GM23338 (cell line): ENCODE results near the gene KCNMA1. TPM values are rescaled to one million over a fixed set of nuclear protein-coding genes. Genes with fewer than 3 reads are reported as not detected.

ENCODE experiments used
- ATAC-seq: fragments of 200-7000 bp; cut with Tn5 transposase; 3 replicates; pipeline ENCODE4 v1.9.1; 2020
- DNase-seq: peaks from one replicate; pipeline ENCODE4 v3.0.0-alpha.2; 2015; ENCODE audit warnings: low spot score
- H2AFZ ChIP-seq: fragments of 200-600 bp; sonication (generic); 2 replicates; pipeline ENCODE4 v1.8.0; 2016; ENCODE audit warnings: antibody characterized with exemption, mild to moderate bottlenecking, moderate library complexity
- H3F3A ChIP-seq: fragments of 200-600 bp; sonication (generic); replicated peaks from 2 replicates; pipeline ENCODE4 v1.8.0; 2017; ENCODE audit warnings: antibody characterized with exemption, mixed run types, low read depth
- H3K27ac ChIP-seq: fragments of 200-600 bp; sonication (generic); 2 replicates; pipeline ENCODE4 v1.6.1; 2016; ENCODE audit warnings: low read depth
- H3K27me3 ChIP-seq: fragments of 200-600 bp; sonication (generic); 2 replicates; pipeline ENCODE4 v1.8.0; 2016; ENCODE audit warnings: mild to moderate bottlenecking, mixed run types, moderate library complexity; ENCODE audit not compliant: insufficient read depth
- H3K36me3 ChIP-seq: fragments of 200-600 bp; sonication (generic); 2 replicates; pipeline ENCODE4 v1.8.0; 2016; ENCODE audit warnings: mild to moderate bottlenecking; ENCODE audit not compliant: insufficient read depth
- H3K4me1 ChIP-seq: fragments of 200-600 bp; sonication (generic); 2 replicates; pipeline ENCODE4 v1.8.0; 2016; ENCODE audit warnings: mild to moderate bottlenecking, moderate library complexity; ENCODE audit not compliant: insufficient read depth
- H3K4me2 ChIP-seq: fragments of 200-600 bp; sonication (generic); 2 replicates; pipeline ENCODE4 v1.7.1; 2017; ENCODE audit warnings: mixed run types
- H3K4me3 ChIP-seq: fragments of 200-600 bp; sonication (generic); 2 replicates; pipeline ENCODE4 v1.6.1; 2016; ENCODE audit warnings: mixed run types
- H3K79me2 ChIP-seq: fragments of 200-600 bp; sonication (generic); replicated peaks from 2 replicates; pipeline ENCODE4 v1.8.0; 2017; ENCODE audit warnings: mild to moderate bottlenecking; ENCODE audit not compliant: insufficient read depth
- H3K9me2 ChIP-seq: fragments of 200-600 bp; sonication (generic); 2 replicates; pipeline ENCODE4 v1.8.0; 2017; ENCODE audit not compliant: insufficient read depth
- H4K20me1 ChIP-seq: fragments of 200-600 bp; sonication (generic); replicated peaks from 2 replicates; pipeline ENCODE4 v1.8.0; 2017; ENCODE audit warnings: mild to moderate bottlenecking; ENCODE audit not compliant: insufficient read depth
- H3K27ac Mint-ChIP-seq: 2 replicates; pipeline ENCODE4 v1.8.0; 2020; ENCODE audit warnings: inconsistent platforms, mild to moderate bottlenecking, moderate library complexity, mixed read lengths
- H3K27me3 Mint-ChIP-seq: 3 replicates; pipeline ENCODE4 v1.8.0; 2022; ENCODE audit warnings: low read depth, mild to moderate bottlenecking, moderate library complexity, mixed read lengths, inconsistent platforms; ENCODE audit not compliant: insufficient read depth, poor library complexity
- H3K36me3 Mint-ChIP-seq: 3 replicates; pipeline ENCODE4 v1.8.0; 2021; ENCODE audit warnings: low read depth, mild to moderate bottlenecking, inconsistent platforms, moderate library complexity, mixed read lengths
- H3K4me1 Mint-ChIP-seq: 3 replicates; pipeline ENCODE4 v1.8.0; 2020; ENCODE audit warnings: mild to moderate bottlenecking, inconsistent platforms, mixed read lengths
- H3K4me3 Mint-ChIP-seq: 3 replicates; pipeline ENCODE4 v1.8.0; 2021; ENCODE audit warnings: moderate library complexity, mild to moderate bottlenecking, inconsistent platforms, mixed read lengths
- H3K9me3 Mint-ChIP-seq: 3 replicates; pipeline ENCODE4 v1.8.0; 2020; ENCODE audit warnings: moderate library complexity, mild to moderate bottlenecking, inconsistent platforms, mixed read lengths
- CREB1 ChIP-seq: fragments of 250-450 bp; sonication (Bioruptor Pico); IDR thresholded peaks from 2 replicates; pipeline ENCODE4 v1.5.0; 2020; ENCODE audit warnings: low read depth, mild to moderate bottlenecking, moderate library complexity
- CTCF ChIP-seq, 2 experiments: fragments of 200-600 bp in 1 of 2; sonication (generic) in 1 of 2; conservative IDR thresholded peaks; 2 replicates each; pipeline versions ENCODE4 v1.5.1 to v1.6.1; 2016 to 2017; ENCODE audit warnings: antibody characterized with exemption in 2 of 2, low read depth in 2 of 2, mild to moderate bottlenecking in 2 of 2, moderate library complexity in 1 of 2
- ETS1 ChIP-seq: IDR thresholded peaks from 2 replicates; pipeline ENCODE4 v1.6.1; 2016; ENCODE audit warnings: antibody characterized with exemption
- EZH2 ChIP-seq: fragments of 200-600 bp; sonication (generic); IDR thresholded peaks from one replicate; pipeline ENCODE4 v1.8.0; 2017; ENCODE audit warnings: antibody characterized with exemption, mild to moderate bottlenecking, low read depth; ENCODE audit not compliant: unreplicated experiment
- EZH2phosphoT487 ChIP-seq: fragments of 200-600 bp; sonication (generic); IDR thresholded peaks from one replicate; pipeline ENCODE4 v1.8.1; 2018; ENCODE audit warnings: antibody characterized with exemption; ENCODE audit not compliant: unreplicated experiment
- JUNB ChIP-seq: IDR thresholded peaks from one replicate; pipeline ENCODE4 v1.6.1; 2016; ENCODE audit warnings: antibody characterized with exemption; ENCODE audit not compliant: unreplicated experiment
- NANOG ChIP-seq: IDR thresholded peaks from 2 replicates; pipeline ENCODE4 v1.6.1; 2016; ENCODE audit warnings: antibody characterized with exemption, borderline replicate concordance
- POLR2AphosphoS5 ChIP-seq: IDR thresholded peaks from 2 replicates; pipeline ENCODE4 v1.6.1; 2016; ENCODE audit warnings: antibody characterized with exemption, low read depth
- REST ChIP-seq: IDR thresholded peaks from one replicate; pipeline ENCODE4 v1.6.1; 2018; ENCODE audit warnings: antibody characterized with exemption; ENCODE audit not compliant: unreplicated experiment
- STAT1 ChIP-seq: IDR thresholded peaks from one replicate; pipeline ENCODE4 v1.6.1; 2016; ENCODE audit warnings: antibody characterized with exemption; ENCODE audit not compliant: unreplicated experiment
- ZNF114 ChIP-seq: fragments of 250-450 bp; sonication (Bioruptor Pico); IDR thresholded peaks from 2 replicates; pipeline ENCODE4 v1.5.0; 2020; ENCODE audit warnings: mild to moderate bottlenecking, moderate library complexity
- ZNF331 ChIP-seq: fragments of 250-450 bp; sonication (Bioruptor Pico); IDR thresholded peaks from 2 replicates; pipeline ENCODE4 v1.5.0; 2020; ENCODE audit warnings: low read depth, mild to moderate bottlenecking, moderate library complexity
- ZNF462 ChIP-seq: fragments of 250-450 bp; sonication (Bioruptor Pico); IDR thresholded peaks from 2 replicates; pipeline ENCODE4 v1.5.0; 2020; ENCODE audit warnings: mild to moderate bottlenecking, moderate library complexity
- polyA plus RNA-seq: library from polyadenylated mRNA; unstranded; fragments of >200 nt; fragmentation: Nextera tagmentation; extraction: Ambion mirVana; gene quantifications from 2 replicates; pipeline ENCODE4 v1.2.1, GENCODE V29; 2016
- total RNA-seq: library from RNA; depleted of rRNA; stranded (reverse); fragments of >200 nt; shearing (Covaris generic); gene quantifications from 2 replicates; pipeline ENCODE4 v1.2.3, GENCODE V29; 2014

Gene KCNMA1
- total and polyA plus RNA-seq, 2 experiments from 2014 or later: 8.2 to 9.0 TPM

GRCh38 chr10:77685432-77685831 lies 47.8 kb upstream of the KCNMA1 start:
- no peaks in the 10 kb centered on the region; the same call in 2 of the 3 replicates for H3K9me3 Mint-ChIP-seq
- H3F3A ChIP-seq: no peaks in the 10 kb centered on the region
- no peak overlapping the region for H3K4me2 ChIP-seq
- H4K20me1 ChIP-seq: no peaks in the 10 kb centered on the region
- no peak overlapping the region for H2AFZ ChIP-seq
- no peaks in the 10 kb centered on the region for H3K36me3 ChIP-seq
- no peaks in the 10 kb centered on the region for H3K36me3 Mint-ChIP-seq
- no peak overlapping the region for H3K27ac Mint-ChIP-seq
- peaks cover 12% of the 10 kb centered on the region for H3K27me3 Mint-ChIP-seq
- H3K27me3 ChIP-seq: no peaks in the 10 kb centered on the region
- ATAC-seq (no peak), DNase-seq (no peak)
- no peak overlapping the region for H3K4me3 ChIP-seq
- H3K27ac ChIP-seq: no peak overlapping the region
- no peaks in the 10 kb centered on the region for H3K79me2 ChIP-seq
- H3K4me1 ChIP-seq: peaks cover 22% of the 10 kb centered on the region
- peaks cover 30% of the 10 kb centered on the region for H3K4me1 Mint-ChIP-seq
- no peak for TF ChIP-seq EZH2phosphoT487
- TF ChIP-seq CREB1 (CRISPR knock-in tag): no peak
- TF ChIP-seq CTCF (conservative IDR thresholded peaks at IDR 0.05; ENCODE audit: low read depth in 2 of 2): no peak
- no peak for TF ChIP-seq ZNF331 (CRISPR knock-in tag)
- no peak for TF ChIP-seq ZNF462
- TF ChIP-seq ZNF114 (CRISPR knock-in tag): no peak
- TF ChIP-seq ETS1: no peak
- TF ChIP-seq REST: no peak
- TF ChIP-seq EZH2: no peak
- TF ChIP-seq JUNB: no peak
- TF ChIP-seq POLR2AphosphoS5: no peak
- no peak for TF ChIP-seq STAT1
- no peak for TF ChIP-seq NANOG
- H3K9me2 ChIP-seq: no peaks in the 10 kb centered on the region
- no peak overlapping the region for H3K4me3 Mint-ChIP-seq
